HUES6 (cell line): Measurements from ENCODE around the gene MINK1.
"Not testable (repeated sequence)": the region's sequence is repeated elsewhere in the genome, so short reads cannot be mapped to it uniquely, and the experiment has no call there.

Experiments
- H3K27ac ChIP-seq: 2 replicates; pipeline ENCODE4 v1.7.0; 2013; ENCODE audit warnings: low read depth, mild to moderate bottlenecking, low read length, inconsistent platforms
- H3K27me3 ChIP-seq: 2 replicates; pipeline ENCODE4 v1.6.1; 2013; ENCODE audit warnings: low read length; ENCODE audit not compliant: control insufficient read depth, insufficient read depth
- H3K36me3 ChIP-seq: 2 replicates; pipeline ENCODE4 v1.6.1; 2013; ENCODE audit warnings: low read length; ENCODE audit not compliant: control insufficient read depth, insufficient read depth
- H3K4me1 ChIP-seq: 2 replicates; pipeline ENCODE4 v1.6.1; 2013; ENCODE audit warnings: low read length; ENCODE audit not compliant: control insufficient read depth, insufficient read depth
- H3K4me3 ChIP-seq: 2 replicates; pipeline ENCODE4 v1.5.1; 2013; ENCODE audit warnings: low read depth, low read length
- H3K9ac ChIP-seq: one replicate; pipeline ENCODE4 v1.6.1; 2013; ENCODE audit warnings: mild to moderate bottlenecking, low read length
- H3K9me3 ChIP-seq: 2 replicates; pipeline ENCODE4 v1.6.1; 2013; ENCODE audit warnings: low read depth, low read length; ENCODE audit not compliant: control insufficient read depth, insufficient read depth

Gene MINK1

GRCh38 chr17:4859816-4860625 is 26.9 kb downstream of the MINK1 start:
- Histone ChIP-seq H3K4me1 (peaks cover 39% of the 10 kb centered on the region), H3K9ac (no peak overlapping the region), H3K27ac (no peak overlapping the region), H3K4me3 (no peak overlapping the region), H3K36me3 (peaks cover 4% of the 10 kb centered on the region), H3K27me3 (no peaks in the 10 kb centered on the region), H3K9me3 (no peaks in the 10 kb centered on the region)

- H3K9me3 ChIP-seq: no peaks in the 10 kb centered on the region
- peaks cover 4% of the 10 kb centered on the region for H3K36me3 ChIP-seq
- H3K9ac ChIP-seq: no peak overlapping the region
- H3K27me3 ChIP-seq: no peaks in the 10 kb centered on the region
- H3K4me1 ChIP-seq: peaks cover 39% of the 10 kb centered on the region
- no peak overlapping the region for H3K4me3 ChIP-seq
- H3K27ac ChIP-seq: no peak overlapping the region
Measured at GRCh38 chr17:4860651-4861050, 27.5 kb downstream of the MINK1 start.

GRCh38 chr17:4861052-4861451 is 27.9 kb downstream of the MINK1 start:
- H3K4me1 ChIP-seq: peaks cover 39% of the 10 kb centered on the region
- H3K9me3 ChIP-seq: no peaks in the 10 kb centered on the region
- H3K4me3 ChIP-seq: no peak overlapping the region
- no peak overlapping the region for H3K9ac ChIP-seq
- peaks cover 4% of the 10 kb centered on the region for H3K36me3 ChIP-seq
- H3K27ac ChIP-seq: no peak overlapping the region
- no peaks in the 10 kb centered on the region for H3K27me3 ChIP-seq

- no peaks in the 10 kb centered on the region for H3K9me3 ChIP-seq
- peaks cover 31% of the 10 kb centered on the region for H3K4me1 ChIP-seq
- H3K27ac ChIP-seq: no peak overlapping the region
Measured at GRCh38 chr17:4862720-4863119, 29.6 kb downstream of the MINK1 start.

GRCh38 chr17:4863321-4863720 is 30.2 kb downstream of the MINK1 start:
- H3K9me3 ChIP-seq: no peaks in the 10 kb centered on the region
- H3K4me1 ChIP-seq: peaks cover 26% of the 10 kb centered on the region
- no peak overlapping the region for H3K4me3 ChIP-seq

More at GRCh38 chr17:4862720-4863119, 29.6 kb downstream of the MINK1 start:
- Histone ChIP-seq H3K27me3 (no peaks in the 10 kb centered on the region), H3K4me3 (no peak overlapping the region), H3K36me3 (peaks cover 4% of the 10 kb centered on the region), H3K9ac (no peak overlapping the region)

GRCh38 chr17:4867535-4867934 is 34.4 kb downstream of the MINK1 start:
- not testable (repeated sequence) for H3K27ac ChIP-seq, H3K9me3 ChIP-seq, H3K4me3 ChIP-seq, H3K9ac ChIP-seq, H3K36me3 ChIP-seq, H3K27me3 ChIP-seq, H3K4me1 ChIP-seq

More at GRCh38 chr17:4863321-4863720, 30.2 kb downstream of the MINK1 start:
- H3K9ac ChIP-seq: no peak overlapping the region
- peaks cover 4% of the 10 kb centered on the region for H3K36me3 ChIP-seq
- H3K27me3 ChIP-seq: no peaks in the 10 kb centered on the region
- H3K27ac ChIP-seq: no peak overlapping the region

GRCh38 chr17:4869058-4869998 is 36.2 kb downstream of the MINK1 start:
- not testable (repeated sequence) for H3K27me3 ChIP-seq, H3K9me3 ChIP-seq, H3K36me3 ChIP-seq, H3K4me3 ChIP-seq, H3K4me1 ChIP-seq, H3K27ac ChIP-seq, H3K9ac ChIP-seq

GRCh38 chr17:4870855-4871254 is 37.7 kb downstream of the MINK1 start:
- H3K36me3 ChIP-seq: no peaks in the 10 kb centered on the region

GRCh38 chr17:4872786-4873185 is 39.6 kb downstream of the MINK1 start:
- Histone ChIP-seq H3K4me1 (peaks cover 5% of the 10 kb centered on the region; the same call in 1 of the 2 replicates), H3K4me3 (no peak overlapping the region), H3K9ac (no peak overlapping the region), H3K27ac (no peak overlapping the region), H3K9me3 (no peaks in the 10 kb centered on the region), H3K27me3 (no peaks in the 10 kb centered on the region), H3K36me3 (no peaks in the 10 kb centered on the region)

More at GRCh38 chr17:4870855-4871254, 37.7 kb downstream of the MINK1 start:
- Histone ChIP-seq H3K9ac (no peak overlapping the region), H3K4me3 (no peak overlapping the region), H3K9me3 (no peaks in the 10 kb centered on the region), H3K27me3 (no peaks in the 10 kb centered on the region), H3K27ac (no peak overlapping the region), H3K4me1 (peaks cover 5% of the 10 kb centered on the region; the same call in 1 of the 2 replicates)

- H3K4me3 ChIP-seq: no peak overlapping the region
- no peaks in the 10 kb centered on the region for H3K9me3 ChIP-seq
- H3K4me1 ChIP-seq: peaks cover 10% of the 10 kb centered on the region
- no peaks in the 10 kb centered on the region for H3K27me3 ChIP-seq
- H3K27ac ChIP-seq: no peak overlapping the region
- H3K9ac ChIP-seq: no peak overlapping the region
- peaks cover 6% of the 10 kb centered on the region; the same call in 1 of the 2 replicates for H3K36me3 ChIP-seq
Measured at GRCh38 chr17:4877089-4877488, 43.9 kb downstream of the MINK1 start.

- Histone ChIP-seq H3K9ac (no peak overlapping the region), H3K4me3 (no peak overlapping the region), H3K9me3 (no peaks in the 10 kb centered on the region), H3K4me1 (peaks cover 7% of the 10 kb centered on the region; the same call in 1 of the 2 replicates), H3K27me3 (no peaks in the 10 kb centered on the region), H3K36me3 (peaks cover 17% of the 10 kb centered on the region), H3K27ac (no peak overlapping the region)
Measured at GRCh38 chr17:4879601-4880000, 46.5 kb downstream of the MINK1 start.
